ENCODE results near the gene STPG3.

The STPG3 gene

DNA sequence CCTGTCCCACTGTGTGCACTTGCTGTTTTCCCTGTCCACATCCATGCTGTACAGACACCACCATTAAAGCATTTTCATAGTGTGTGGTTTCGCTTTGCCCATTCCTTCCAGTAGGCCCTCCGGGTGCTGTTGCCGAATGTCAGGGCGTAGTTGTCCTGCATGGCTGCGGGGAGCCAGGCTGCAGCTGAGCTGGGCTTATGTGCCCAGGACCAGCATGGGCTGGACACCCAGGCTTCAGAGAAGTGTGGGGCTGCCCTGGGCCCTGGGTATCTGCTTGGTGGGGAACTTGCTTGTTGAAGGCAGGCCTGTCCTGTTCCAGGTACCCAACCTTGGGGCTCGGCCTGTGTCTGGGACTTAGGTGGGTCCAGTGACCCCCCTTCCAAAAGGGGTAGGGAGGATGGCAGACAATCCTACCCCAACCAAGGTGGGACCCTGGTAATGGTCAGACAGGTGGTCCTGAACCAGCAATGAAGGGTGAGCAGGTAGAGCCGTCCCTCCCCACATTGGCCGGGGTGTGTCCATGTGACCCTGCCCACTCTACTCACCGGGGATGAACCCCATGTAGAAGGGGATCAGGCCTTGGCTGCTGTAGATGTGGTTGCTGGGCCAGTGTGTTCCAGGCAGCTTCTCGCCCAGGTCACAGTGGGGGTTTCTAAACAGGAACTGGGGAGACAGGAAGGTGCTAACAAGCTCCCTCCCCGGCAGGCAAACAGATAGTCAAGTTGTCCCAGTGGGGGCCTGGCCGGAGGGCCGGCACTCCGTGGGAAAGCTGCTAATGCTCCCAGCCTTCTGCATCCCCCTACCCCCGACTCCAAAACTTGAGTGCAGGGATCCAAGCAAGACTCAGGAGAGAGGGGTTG lies 7.2 kb upstream of the STPG3 start:
- DNase-seq: no peak
- no peaks in the 10 kb centered on the region for H3K9me3 Mint-ChIP-seq
- H3K27ac Mint-ChIP-seq: peak overlapping the region; percentile 89
- peaks cover 17 to 30% of the 10 kb centered on the region in 2 donors for H3K36me3 Mint-ChIP-seq
- ATAC-seq (replicated peaks): no peak
- peaks cover 24 to 42% of the 10 kb centered on the region in 2 donors for H3K4me1 Mint-ChIP-seq
- H3K27me3 Mint-ChIP-seq: no peaks in the 10 kb centered on the region
- peak overlapping the region; percentile 6 to 11 for H3K4me3 Mint-ChIP-seq

DNA sequence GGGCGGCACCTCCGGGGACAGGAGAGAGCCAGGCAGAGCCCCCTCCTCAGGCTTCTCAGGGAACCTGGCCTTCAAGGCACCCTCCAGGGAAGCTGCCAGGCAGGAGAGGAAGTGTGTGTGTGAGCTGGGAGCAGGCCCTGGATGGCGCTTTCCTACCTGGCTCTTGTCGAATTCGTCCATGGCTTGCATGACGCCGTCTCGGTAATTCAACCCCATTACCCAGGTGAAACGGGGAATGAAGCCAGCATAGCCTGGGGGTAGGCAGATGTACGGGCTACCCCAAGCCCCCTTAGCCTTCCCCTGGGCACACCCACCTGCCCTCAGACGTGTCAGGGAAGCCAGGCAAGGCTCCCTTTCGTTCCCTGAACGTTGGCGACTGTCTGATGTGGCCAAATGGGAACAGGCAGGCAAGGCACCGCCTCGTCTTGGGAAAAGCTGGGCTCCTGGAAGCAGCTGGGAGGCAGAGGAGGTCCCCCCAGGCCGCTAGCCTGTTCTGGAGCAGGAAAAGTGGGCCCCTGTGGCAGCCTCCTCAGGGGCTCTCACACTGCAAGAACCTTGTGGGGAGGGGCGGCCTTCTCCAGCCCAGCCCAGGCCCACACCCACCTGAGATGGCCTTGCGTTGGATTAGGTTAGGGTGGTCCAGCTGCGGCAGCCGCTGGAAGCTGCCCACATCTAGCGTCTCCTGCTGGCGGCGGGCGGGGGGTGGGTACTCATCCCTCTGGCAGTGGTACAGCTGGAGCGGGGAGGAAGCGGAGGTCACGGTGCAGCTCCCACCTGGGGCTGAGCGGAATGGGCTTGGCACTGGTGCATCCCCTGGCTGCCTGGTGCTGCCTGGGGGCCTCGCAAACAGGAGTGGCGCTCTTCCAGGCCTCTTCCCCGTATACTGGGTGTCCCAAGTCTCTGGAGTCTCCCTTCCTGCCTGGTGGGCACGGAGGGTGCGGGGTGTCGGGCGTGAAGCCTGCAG lies 6.3 kb upstream of the STPG3 start:
- peaks cover 15 to 30% of the 10 kb centered on the region in 2 donors for H3K36me3 Mint-ChIP-seq
- peak overlapping the region; percentile 89 for H3K27ac Mint-ChIP-seq
- H3K9me3 Mint-ChIP-seq: no peaks in the 10 kb centered on the region
- peaks cover 21 to 33% of the 10 kb centered on the region in 2 donors for H3K4me1 Mint-ChIP-seq
- H3K27me3 Mint-ChIP-seq: no peaks in the 10 kb centered on the region
- ATAC-seq (replicated peaks) (no peak), DNase-seq (no peak)
- no peak overlapping the region for H3K4me3 Mint-ChIP-seq

GRCh38 chr9:137245450-137246421 lies 5.3 kb upstream of the STPG3 start:
- H3K4me3 Mint-ChIP-seq: no peak overlapping the region
- DNase-seq: no peak
- peak overlapping the region; percentile 3 for H3K27ac Mint-ChIP-seq
- H3K4me1 Mint-ChIP-seq: peaks cover 21 to 32% of the 10 kb centered on the region in 2 donors
- no peak for ATAC-seq (replicated peaks)
- no peaks in the 10 kb centered on the region for H3K9me3 Mint-ChIP-seq
- H3K27me3 Mint-ChIP-seq: no peaks in the 10 kb centered on the region
- H3K36me3 Mint-ChIP-seq: peaks cover 15 to 30% of the 10 kb centered on the region in 2 donors

- Mint-ChIP-seq H3K36me3 (peaks cover 9 to 22% of the 10 kb centered on the region in 2 donors), H3K27me3 (no peaks in the 10 kb centered on the region), H3K27ac (no peak overlapping the region), H3K9me3 (no peaks in the 10 kb centered on the region), H3K4me1 (peaks cover 17 to 28% of the 10 kb centered on the region in 2 donors), H3K4me3 (no peak overlapping the region)
- DNase-seq (no peak), ATAC-seq (replicated peaks) (no peak)
Measured at GRCh38 chr9:137247135-137247915, 3.8 kb upstream of the STPG3 start.

DNA sequence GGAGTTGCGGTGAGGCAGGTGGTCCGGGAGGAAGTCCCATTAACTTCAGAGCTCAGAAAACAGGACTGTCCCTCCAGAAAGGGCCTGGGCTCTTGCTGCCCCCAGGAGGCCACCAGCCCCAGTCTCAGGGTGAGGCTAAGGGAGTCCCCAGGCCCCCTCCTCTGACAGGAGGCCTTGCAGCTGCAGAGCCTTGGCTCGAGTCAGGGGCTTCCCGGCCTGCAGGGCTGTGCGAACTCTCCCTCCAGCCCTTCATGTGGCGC lies 3.2 kb upstream of the STPG3 start:
- Mint-ChIP-seq H3K4me3 (no peak overlapping the region), H3K9me3 (no peaks in the 10 kb centered on the region), H3K27me3 (no peaks in the 10 kb centered on the region), H3K36me3 (peaks cover 4 to 17% of the 10 kb centered on the region in 2 donors), H3K4me1 (peaks cover 14 to 22% of the 10 kb centered on the region in 2 donors), H3K27ac (no peak overlapping the region)
- no peak for DNase-seq
- ATAC-seq (replicated peaks): no peak

- Mint-ChIP-seq H3K27me3 (no peaks in the 10 kb centered on the region), H3K4me1 (peaks cover 10 to 21% of the 10 kb centered on the region in 2 donors)
Measured at GRCh38 chr9:137250329-137251193, 525 bp upstream of the STPG3 start.

GRCh38 chr9:137251490-137252268 lies 593 bp downstream of the STPG3 start:
- Mint-ChIP-seq H3K9me3 (no peaks in the 10 kb centered on the region), H3K27ac (no peak overlapping the region), H3K4me1 (peaks cover 15 to 30% of the 10 kb centered on the region in 2 donors), H3K4me3 (no peak overlapping the region), H3K36me3 (peaks cover 0 to 3% of the 10 kb centered on the region in 2 donors), H3K27me3 (no peaks in the 10 kb centered on the region)
- DNase-seq (no peak), ATAC-seq (replicated peaks) (no peak)

More at GRCh38 chr9:137250329-137251193, 525 bp upstream of the STPG3 start:
- DNase-seq (no peak), ATAC-seq (replicated peaks) (no peak)
- Mint-ChIP-seq H3K36me3 (no peaks in the 10 kb centered on the region), H3K27ac (no peak overlapping the region), H3K9me3 (no peaks in the 10 kb centered on the region), H3K4me3 (no peak overlapping the region)

DNA sequence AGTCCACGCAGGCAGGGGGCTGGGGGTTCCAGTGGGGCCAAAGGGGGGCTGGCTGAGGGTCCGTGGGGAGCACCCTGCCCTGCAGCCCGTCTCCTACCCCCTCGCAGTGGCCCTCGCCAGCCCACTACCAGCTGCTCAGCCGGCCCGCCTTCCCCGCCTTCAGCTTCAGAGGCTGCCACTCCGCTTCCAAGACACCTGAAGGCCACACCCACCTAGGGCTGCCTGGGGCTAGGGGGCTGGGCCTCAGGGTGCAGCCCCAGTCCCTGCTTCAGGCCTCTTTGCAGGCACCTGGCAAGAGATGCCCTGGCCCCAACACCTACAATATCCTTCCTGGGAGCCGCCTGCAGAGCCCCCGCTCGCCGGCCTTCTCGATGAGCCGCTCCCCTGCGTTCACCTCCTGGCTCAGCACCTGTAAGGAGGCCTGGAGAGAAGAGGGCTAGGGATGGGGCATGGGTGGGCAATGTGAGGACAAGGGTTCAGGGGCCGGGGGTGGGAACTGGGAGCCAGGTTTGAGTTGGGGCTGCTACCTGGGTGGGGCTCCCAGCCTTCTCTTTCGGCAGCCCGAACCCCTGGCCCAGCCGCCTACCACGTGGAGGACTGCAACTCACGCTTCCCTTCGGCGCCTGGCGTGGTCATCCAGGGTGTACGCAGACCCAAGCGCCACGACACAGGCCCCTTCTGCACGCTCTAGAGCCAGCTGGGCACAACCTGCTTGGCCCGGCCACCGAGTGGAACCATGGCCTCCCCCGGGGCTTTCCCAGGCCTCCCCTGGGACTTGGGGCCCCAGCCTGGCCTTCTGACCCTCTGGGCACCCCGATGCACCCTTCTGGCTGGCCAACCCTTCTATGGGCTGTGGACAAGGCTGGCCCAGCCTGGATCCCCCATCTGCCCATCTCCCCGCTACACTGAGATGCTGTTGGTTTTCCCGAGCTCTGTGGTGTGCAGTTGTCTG lies 1.7 kb downstream of the STPG3 start:
- Mint-ChIP-seq H3K9me3 (no peaks in the 10 kb centered on the region), H3K4me1 (peaks cover 18 to 32% of the 10 kb centered on the region in 2 donors), H3K4me3 (no peak overlapping the region), H3K36me3 (peaks cover 0 to 8% of the 10 kb centered on the region in 2 donors), H3K27ac (no peak overlapping the region), H3K27me3 (no peaks in the 10 kb centered on the region)
- no peak for DNase-seq
- no peak for ATAC-seq (replicated peaks)

GRCh38 chr9:137253717-137254623 lies 2.9 kb downstream of the STPG3 start:
- Mint-ChIP-seq H3K4me1 (peaks cover 18 to 32% of the 10 kb centered on the region in 2 donors), H3K27me3 (no peaks in the 10 kb centered on the region), H3K27ac (peak overlapping the region; percentile 84), H3K4me3 (peak overlapping the region; percentile 82), H3K36me3 (peaks cover 0 to 8% of the 10 kb centered on the region in 2 donors), H3K9me3 (no peaks in the 10 kb centered on the region)
- ATAC-seq (replicated peaks) (no peak), DNase-seq (no peak)

GRCh38 chr9:137254624-137255447 lies 3.8 kb downstream of the STPG3 start, which contains the start of gene NELFB:
TSS of gene NELFB (plus strand) at chr9:137255327.
- ATAC-seq (replicated peaks) (peak; percentile 87 to 94), DNase-seq (peak; percentile 92)
- Mint-ChIP-seq H3K9me3 (no peaks in the 10 kb centered on the region), H3K4me1 (peaks cover 18 to 32% of the 10 kb centered on the region in 2 donors), H3K27me3 (no peaks in the 10 kb centered on the region), H3K36me3 (peaks cover 0 to 8% of the 10 kb centered on the region in 2 donors), H3K4me3 (peak within 1 kb of the TSS; percentile 82), H3K27ac (peak within 1 kb of the TSS; percentile 84)
